Activated T-cell treated with anti-CD3 and anti-CD28 coated beads, Interleukin-2, amount 50 U/mL, for 72 hours (primary cell): ENCODE measurements around the gene PTGDR2. TPM values are rescaled to one million over a fixed set of nuclear protein-coding genes. Genes with fewer than 3 reads are reported as not detected.

Experiments used
- ATAC-seq, 2 donors: fragments of 150-1000 bp; cut with Tn5 transposase; replicated peaks in 1 of 2; 2 replicates each; pipeline ENCODE4 v1.10.0; 2021; ENCODE audit warnings: moderate library complexity in 2 of 2, mild to moderate bottlenecking in 1 of 2
- DNase-seq, 2 donors: peaks; one replicate each; pipeline ENCODE4 v3.0.0; 2021 to 2022; ENCODE audit warnings: mixed read lengths in 1 of 2
- H3K27ac Mint-ChIP-seq: one replicate; pipeline ENCODE4 v1.8.0; 2022; ENCODE audit warnings: mild to moderate bottlenecking, moderate library complexity, mixed read lengths
- H3K27me3 Mint-ChIP-seq: one replicate; pipeline ENCODE4 v1.8.0; 2022; ENCODE audit warnings: low read depth, mixed read lengths
- H3K36me3 Mint-ChIP-seq, 2 donors: one replicate each; pipeline ENCODE4 v1.8.0; 2022; ENCODE audit warnings: mixed read lengths in 2 of 2, mild to moderate bottlenecking in 1 of 2; ENCODE audit not compliant: insufficient read depth in 2 of 2
- H3K4me1 Mint-ChIP-seq: one replicate; pipeline ENCODE4 v1.8.0; 2022; ENCODE audit warnings: low read depth, mixed read lengths
- H3K4me3 Mint-ChIP-seq, 2 donors: one replicate each; pipeline ENCODE4 v1.8.0; 2022; ENCODE audit warnings: mild to moderate bottlenecking in 2 of 2, mixed read lengths in 2 of 2, moderate library complexity in 2 of 2
- H3K9me3 Mint-ChIP-seq, 2 donors: one replicate each; pipeline ENCODE4 v1.8.0; 2022; ENCODE audit warnings: mixed read lengths in 2 of 2
- total RNA-seq, 2 donors: library from RNA; stranded (reverse); gene quantifications; one replicate each; pipeline ENCODE4 v1.2.3, GENCODE V29; 2022

The PTGDR2 gene
- total RNA-seq, 2 donors from 2014 or later, result 0.16 to 0.17 TPM

GRCh38 chr11:60810569-60810968 lies 45.2 kb downstream of the PTGDR2 start:
- no peak for ATAC-seq
- Mint-ChIP-seq H3K36me3 (no peaks in the 10 kb centered on the region), H3K27me3 (peaks cover 18% of the 10 kb centered on the region), H3K4me3 (no peak overlapping the region), H3K4me1 (no peaks in the 10 kb centered on the region), H3K27ac (no peak overlapping the region), H3K9me3 (no peaks in the 10 kb centered on the region)
- DNase-seq, result no peak

DNA sequence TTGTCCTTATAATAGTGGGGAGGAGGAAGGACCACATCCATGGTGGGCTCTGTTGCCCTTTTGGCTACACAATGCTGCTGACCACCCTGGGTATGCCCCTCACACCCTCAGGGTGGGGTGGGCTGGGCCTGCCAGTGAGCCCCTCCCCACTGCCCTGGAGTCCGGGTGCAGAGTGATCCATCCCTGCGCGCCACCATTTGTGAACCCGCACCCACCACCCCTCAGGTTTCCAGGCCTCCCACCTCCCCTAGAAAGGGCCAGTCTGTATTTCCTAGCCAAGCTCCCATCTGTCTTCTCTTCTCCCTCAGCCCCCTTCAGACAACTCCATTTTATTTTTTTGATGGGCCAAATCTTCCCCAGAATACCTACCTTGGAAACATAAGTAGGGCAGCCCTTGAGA lies 45.6 kb downstream of the PTGDR2 start:
- no peaks in the 10 kb centered on the region for H3K4me1 Mint-ChIP-seq
- peaks cover 18% of the 10 kb centered on the region for H3K27me3 Mint-ChIP-seq
- ATAC-seq (no peak), DNase-seq (no peak)
- H3K9me3 Mint-ChIP-seq, result no peaks in the 10 kb centered on the region
- no peak overlapping the region for H3K4me3 Mint-ChIP-seq
- no peaks in the 10 kb centered on the region for H3K36me3 Mint-ChIP-seq
- H3K27ac Mint-ChIP-seq, result no peak overlapping the region

DNA sequence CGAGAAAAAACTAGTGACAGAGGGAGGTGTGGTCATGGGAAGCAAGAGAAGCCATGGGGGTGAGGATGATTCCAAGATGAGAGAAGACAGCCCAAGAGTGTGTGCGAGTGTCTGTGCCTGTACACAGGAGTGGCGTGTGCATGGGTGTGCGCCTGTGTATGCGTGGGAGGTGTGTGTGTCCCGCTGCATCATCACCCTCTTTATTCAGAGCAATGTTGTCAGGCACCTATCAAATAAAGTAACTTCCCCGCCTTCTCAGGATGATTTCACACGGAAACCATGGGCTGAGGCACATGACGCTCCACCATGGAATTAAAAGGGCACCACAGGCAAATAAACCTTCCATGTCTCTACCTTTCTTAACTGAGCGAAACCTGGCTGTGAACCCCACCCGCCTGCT lies 46.1 kb downstream of the PTGDR2 start:
- H3K9me3 Mint-ChIP-seq, result no peaks in the 10 kb centered on the region
- peaks cover 18% of the 10 kb centered on the region for H3K27me3 Mint-ChIP-seq
- no peaks in the 10 kb centered on the region for H3K4me1 Mint-ChIP-seq
- ATAC-seq, result no peak
- no peak overlapping the region for H3K27ac Mint-ChIP-seq
- DNase-seq, result no peak
- H3K36me3 Mint-ChIP-seq, result no peaks in the 10 kb centered on the region
- no peak overlapping the region for H3K4me3 Mint-ChIP-seq

DNA sequence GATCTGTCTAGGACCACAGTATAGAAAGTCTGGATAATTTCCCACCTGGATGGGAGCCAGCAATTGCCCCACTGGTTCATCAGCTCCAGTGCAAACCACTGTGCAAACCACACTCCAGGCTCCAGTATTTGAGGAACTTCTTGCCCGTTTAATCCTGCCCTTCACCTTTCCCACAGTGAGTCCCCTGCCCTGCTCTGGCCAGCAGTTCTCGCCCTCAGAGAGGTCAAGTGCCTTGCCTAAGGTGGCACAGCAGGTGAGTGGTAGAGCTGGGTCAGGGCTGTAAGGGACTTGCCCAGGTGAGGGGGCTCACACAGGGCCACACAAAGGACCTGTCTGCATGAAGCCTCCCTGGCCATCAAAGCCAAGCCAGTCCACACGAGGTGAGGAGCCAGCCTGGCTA lies 46.5 kb downstream of the PTGDR2 start:
- H3K36me3 Mint-ChIP-seq, result no peaks in the 10 kb centered on the region
- no peaks in the 10 kb centered on the region for H3K4me1 Mint-ChIP-seq
- DNase-seq (no peak), ATAC-seq (no peak)
- H3K27me3 Mint-ChIP-seq, result peaks cover 18% of the 10 kb centered on the region
- no peaks in the 10 kb centered on the region for H3K9me3 Mint-ChIP-seq
- no peak overlapping the region for H3K4me3 Mint-ChIP-seq
- no peak overlapping the region for H3K27ac Mint-ChIP-seq

DNA sequence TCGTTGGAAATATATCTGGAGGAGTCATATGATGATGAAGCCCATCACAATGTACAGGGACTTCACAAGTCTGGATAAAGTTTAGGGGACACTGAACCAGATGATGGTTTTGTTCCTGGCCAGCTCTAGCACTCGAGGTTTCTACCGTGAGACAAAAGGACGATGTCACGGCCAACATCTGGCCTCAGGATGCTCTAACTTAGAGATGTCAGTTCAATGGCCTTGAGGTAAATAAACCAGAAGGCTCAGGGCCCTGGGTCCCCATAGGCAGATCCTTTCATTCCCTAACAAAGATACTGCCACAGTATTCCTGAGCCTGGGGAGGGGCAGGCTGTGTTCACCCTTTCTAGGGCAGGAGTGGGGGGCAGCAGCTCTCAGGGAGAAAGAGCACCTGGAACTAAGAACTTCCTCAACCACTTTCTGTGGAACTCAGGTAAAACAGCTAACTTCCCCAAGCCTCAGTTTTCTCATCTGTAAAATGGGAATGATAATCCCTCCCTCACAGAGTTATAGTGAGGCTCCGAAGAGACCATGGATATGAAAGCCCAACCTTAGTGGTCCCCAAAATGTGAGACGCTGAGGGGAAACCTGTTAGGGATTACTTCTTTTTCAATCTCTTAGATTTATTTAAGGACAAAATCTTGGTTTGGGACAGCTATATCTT lies 52.3 kb downstream of the PTGDR2 start:
- no peaks in the 10 kb centered on the region for H3K36me3 Mint-ChIP-seq
- no peaks in the 10 kb centered on the region for H3K4me1 Mint-ChIP-seq
- H3K9me3 Mint-ChIP-seq, result no peaks in the 10 kb centered on the region
- peaks cover 11% of the 10 kb centered on the region for H3K27me3 Mint-ChIP-seq
- H3K4me3 Mint-ChIP-seq, result no peak overlapping the region
- ATAC-seq, result no peak
- H3K27ac Mint-ChIP-seq, result no peak overlapping the region
- DNase-seq, result no peak

DNA sequence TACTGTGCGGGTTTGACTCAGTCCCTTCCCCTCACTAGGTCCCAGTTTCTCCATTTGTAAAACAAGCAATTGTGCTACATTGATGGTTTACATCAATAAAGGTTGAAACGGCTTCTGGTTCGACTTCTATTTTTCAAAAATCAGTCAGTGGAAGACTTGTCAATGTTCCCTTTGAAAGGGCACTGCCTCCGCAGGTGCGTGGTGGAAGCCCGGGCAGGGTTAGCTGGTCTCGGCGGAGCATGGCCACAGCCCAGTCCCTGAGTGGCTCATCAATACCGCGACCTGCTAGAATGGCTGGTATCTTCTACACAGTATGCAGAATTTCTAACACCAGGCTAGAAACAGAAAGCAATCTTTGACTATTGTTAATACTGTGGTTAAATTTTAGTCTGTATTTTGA lies 54.6 kb downstream of the PTGDR2 start:
- DNase-seq, result no peak
- Mint-ChIP-seq H3K27me3 (peaks cover 11% of the 10 kb centered on the region), H3K9me3 (no peaks in the 10 kb centered on the region), H3K4me3 (no peak overlapping the region), H3K36me3 (no peaks in the 10 kb centered on the region), H3K4me1 (no peaks in the 10 kb centered on the region), H3K27ac (no peak overlapping the region)
- no peak for ATAC-seq

Other genes with a start within 250 kb of the PTGDR2 start
- not detected for gene MS4A8, start 156.3 kb downstream of the PTGDR2 start, total RNA-seq
- not detected for gene MS4A18, start 131.2 kb downstream of the PTGDR2 start, total RNA-seq
- not detected for gene MS4A15, start 99.1 kb downstream of the PTGDR2 start, total RNA-seq
- gene MS4A10, start 70.6 kb downstream of the PTGDR2 start, total RNA-seq, result not detected
- 10 to 100 TPM; 16.4 to 23.9 TPM for gene CCDC86, start 13.8 kb downstream of the PTGDR2 start, total RNA-seq
- not detected for gene ZP1, start 11.6 kb upstream of the PTGDR2 start, total RNA-seq
- 100 to 1,000 TPM; 139 to 175 TPM for gene PRPF19, start 50.6 kb upstream of the PTGDR2 start, total RNA-seq
- 10 to 100 TPM; 61.9 to 66.3 TPM for gene TMEM109, start 58.2 kb upstream of the PTGDR2 start, total RNA-seq
- gene TMEM132A, start 68.5 kb upstream of the PTGDR2 start, total RNA-seq, result 1 to 10 TPM; 2.4 to 3.5 TPM
- gene SLC15A3, start 96.2 kb upstream of the PTGDR2 start, total RNA-seq, result 1 to 10 TPM; 3.5 to 4.1 TPM
- gene CD6, start 115.7 kb upstream of the PTGDR2 start, total RNA-seq, result 100 to 1,000 TPM; 298 to 313 TPM
- 100 to 1,000 TPM; 285 to 317 TPM for gene CD5, start 246.5 kb upstream of the PTGDR2 start, total RNA-seq